Duodenal mucosa (tissue), 2 donors: ENCODE data around the gene TCFL5.
A peak's percentile ranks its signal among the peaks of the same experiment; 100 is the strongest.

Experiments used
- H3K27ac ChIP-seq: one replicate; pipeline ENCODE4 v1.7.0; 2013; ENCODE audit warnings: low read depth, low read length
- H3K27me3 ChIP-seq, 2 donors: one replicate each; pipeline ENCODE4 v1.7.0; 2013; ENCODE audit warnings: low read length in 2 of 2, control low read depth in 1 of 2; ENCODE audit not compliant: insufficient read depth in 2 of 2, control insufficient read depth in 1 of 2
- H3K36me3 ChIP-seq, 2 donors: one replicate each; pipeline ENCODE4 v1.7.0; 2013; ENCODE audit warnings: low read length in 2 of 2, control low read depth in 1 of 2; ENCODE audit not compliant: insufficient read depth in 2 of 2, control insufficient read depth in 1 of 2
- H3K4me1 ChIP-seq, 2 donors: one replicate each; pipeline ENCODE4 v1.7.0; 2013; ENCODE audit warnings: low read length in 2 of 2, control low read depth in 1 of 2; ENCODE audit not compliant: insufficient read depth in 2 of 2, control insufficient read depth in 1 of 2
- H3K4me3 ChIP-seq, 2 donors: one replicate each; pipeline ENCODE4 v1.7.0; 2013; ENCODE audit warnings: low read length in 2 of 2, low read depth in 1 of 2
- H3K9ac ChIP-seq, 2 donors: one replicate each; pipeline ENCODE4 v1.7.0; 2013; ENCODE audit warnings: low read length in 2 of 2, low read depth in 1 of 2
- H3K9me3 ChIP-seq, 2 donors: one replicate each; pipeline ENCODE4 v1.7.0; 2013; ENCODE audit warnings: low read length in 2 of 2, control low read depth in 1 of 2; ENCODE audit not compliant: control insufficient read depth in 1 of 2

Gene TCFL5

DNA sequence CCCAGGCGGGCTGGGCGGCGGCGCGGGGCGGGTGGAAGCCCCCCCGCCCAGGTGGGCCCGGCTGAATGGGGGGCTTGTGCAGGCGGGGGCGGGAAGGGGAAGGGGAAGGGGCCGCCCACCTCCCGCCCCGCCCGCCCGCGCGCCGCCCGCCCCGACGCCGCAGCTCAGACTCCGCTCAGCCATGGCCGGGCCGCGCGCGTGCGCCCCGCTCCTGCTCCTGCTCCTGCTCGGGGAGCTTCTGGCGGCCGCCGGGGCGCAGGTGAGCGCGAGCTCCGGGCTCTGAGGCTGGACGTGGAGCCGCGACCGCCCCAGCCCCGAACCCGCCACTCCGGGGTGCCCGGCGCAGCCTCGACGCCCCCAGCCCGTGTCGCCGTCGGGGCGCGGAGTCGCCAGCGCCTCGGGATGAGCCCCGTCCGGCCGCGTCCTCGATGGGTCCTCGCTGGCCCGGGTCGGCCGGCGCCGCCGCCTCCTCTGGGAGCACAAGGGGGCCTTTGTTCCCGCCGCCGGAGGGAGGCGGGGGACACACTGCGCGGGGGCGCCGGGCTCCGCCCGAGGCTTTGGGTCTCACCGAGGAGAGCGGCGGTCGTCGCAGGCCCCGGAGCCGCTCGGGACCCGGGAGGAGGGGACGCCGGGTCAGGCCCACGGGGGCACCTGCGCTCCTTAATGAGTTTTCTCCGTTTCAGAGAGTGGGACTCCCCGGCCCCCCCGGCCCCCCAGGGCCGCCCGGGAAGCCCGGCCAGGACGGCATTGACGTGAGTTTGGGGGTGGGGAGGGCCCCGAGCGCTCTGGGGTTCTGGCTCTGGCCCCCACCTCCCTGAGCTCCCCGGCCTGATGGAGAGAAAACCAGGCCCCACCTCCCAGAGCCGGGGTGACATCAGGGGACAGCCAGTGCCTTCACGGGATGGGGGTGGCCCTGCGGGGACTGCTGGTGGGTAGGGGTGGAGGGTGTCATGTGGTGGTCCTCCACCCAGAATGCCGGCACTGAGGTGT lies 44.4 kb downstream of the TCFL5 start, which contains the start of gene COL9A3:
COL9A3 (plus strand) TSS at position 167 of the 990 bp plus-strand sequence; CDS start at position 182, 15 bp downstream.
- peaks cover 0 to 5% of the 10 kb centered on the region in 2 donors for H3K36me3 ChIP-seq
- peak within 1 kb of the TSS in 1 of 2 donors; percentile 16 for H3K4me3 ChIP-seq
- peaks cover 15 to 26% of the 10 kb centered on the region in 2 donors for H3K4me1 ChIP-seq
- no peaks in the 10 kb centered on the region for H3K9me3 ChIP-seq
- no peak within 1 kb of the TSS for H3K27ac ChIP-seq
- no peak within 1 kb of the TSS for H3K9ac ChIP-seq
- peaks cover 37 to 40% of the 10 kb centered on the region in 2 donors for H3K27me3 ChIP-seq

DNA sequence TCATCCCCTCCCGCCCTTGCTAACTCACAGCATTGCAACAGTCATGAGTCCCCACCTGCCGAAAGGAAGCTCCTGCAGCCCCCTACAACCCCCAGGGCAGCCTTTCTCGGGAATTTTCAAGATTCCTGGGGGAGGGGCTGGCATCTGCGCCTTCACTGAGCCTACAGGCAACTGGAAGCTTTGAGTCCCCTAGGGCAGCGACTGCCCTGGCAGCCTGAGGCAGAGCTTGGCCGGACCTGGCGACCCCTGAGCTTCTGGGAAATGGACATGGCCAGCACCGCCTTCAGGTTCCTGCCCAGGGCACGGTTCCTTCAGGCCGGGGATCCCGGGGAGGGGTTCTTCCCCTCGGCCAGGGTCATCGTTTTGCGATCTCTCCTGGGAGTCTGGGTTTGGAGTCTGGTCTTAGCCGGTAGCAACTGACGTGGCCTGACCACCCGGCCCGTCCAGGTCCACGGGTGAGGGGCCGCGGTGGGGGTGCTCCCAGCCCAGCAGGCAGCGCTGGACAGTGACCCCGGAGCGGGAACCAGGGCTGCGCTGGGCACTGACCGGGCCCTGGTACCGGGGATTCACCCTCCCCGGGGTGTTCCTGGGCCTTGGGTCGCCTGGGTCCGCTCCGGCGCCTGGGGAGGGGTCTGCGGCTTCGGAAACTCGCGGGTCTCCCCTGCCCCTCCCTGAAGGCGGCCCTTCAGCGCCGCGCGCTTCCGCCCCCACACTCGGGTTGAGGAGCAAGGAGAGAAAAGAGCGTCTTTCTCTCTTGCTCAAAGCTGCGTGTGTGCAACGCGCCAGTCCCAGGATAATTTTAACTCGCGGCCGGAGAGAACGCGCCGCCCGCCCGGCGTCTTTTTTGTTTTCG lies 45.4 kb downstream of the TCFL5 start:
- Histone ChIP-seq H3K4me1 (peaks cover 15 to 26% of the 10 kb centered on the region in 2 donors), H3K27me3 (peaks cover 37 to 40% of the 10 kb centered on the region in 2 donors), H3K9me3 (no peaks in the 10 kb centered on the region), H3K4me3 (peak overlapping the region in 1 of 2 donors; percentile 16), H3K36me3 (peaks cover 3 to 12% of the 10 kb centered on the region in 2 donors), H3K27ac (no peak overlapping the region), H3K9ac (no peak overlapping the region)

DNA sequence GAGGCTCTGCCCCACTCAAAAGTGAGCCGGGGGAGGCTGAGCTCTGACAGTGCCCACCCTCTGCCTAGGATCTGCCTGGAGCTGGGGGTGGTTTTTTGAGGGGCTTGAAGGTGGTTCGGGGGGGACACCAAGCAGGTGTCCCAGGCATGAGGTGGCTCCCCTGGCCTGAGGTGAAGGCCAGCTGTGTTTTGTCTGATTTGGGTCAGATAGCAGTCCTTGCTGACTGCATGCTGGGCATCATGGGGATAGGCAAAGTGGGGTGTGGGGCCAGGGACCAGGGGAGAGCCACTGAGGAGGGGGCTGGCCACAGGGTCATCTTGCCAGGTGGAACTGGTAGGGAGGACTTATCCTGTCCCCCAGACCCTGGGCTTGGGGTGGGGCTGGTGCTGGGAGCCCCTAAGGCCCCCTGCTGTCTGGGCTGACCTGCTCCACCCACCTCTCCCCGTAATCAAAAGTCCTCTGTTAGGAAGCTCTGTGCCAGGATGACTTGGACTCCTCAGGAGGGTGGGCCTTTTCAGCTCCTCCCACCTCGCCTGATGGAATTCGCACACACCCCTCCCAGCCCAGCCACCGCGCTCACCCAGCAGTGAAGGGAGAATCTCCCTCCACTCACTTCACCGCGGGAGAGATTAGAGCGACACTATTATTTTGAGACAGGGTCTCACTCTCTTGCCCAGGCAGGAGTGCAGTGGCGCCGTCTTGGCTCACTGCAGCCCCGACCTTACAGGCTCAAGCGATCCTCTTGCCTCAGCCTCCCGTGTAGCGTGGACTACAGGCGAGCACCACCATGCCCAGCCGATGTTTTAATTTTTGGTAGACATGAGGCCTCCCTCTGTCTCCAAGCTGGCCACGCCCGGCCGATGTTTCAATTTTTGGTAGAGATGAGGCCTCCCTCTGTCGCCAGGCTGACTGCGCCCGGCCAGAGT lies 46.3 kb downstream of the TCFL5 start:
- Histone ChIP-seq H3K36me3 (peaks cover 7 to 19% of the 10 kb centered on the region in 2 donors), H3K9me3 (no peaks in the 10 kb centered on the region), H3K4me1 (peaks cover 15 to 26% of the 10 kb centered on the region in 2 donors), H3K27ac (no peak overlapping the region), H3K9ac (no peak overlapping the region), H3K4me3 (no peak overlapping the region), H3K27me3 (peaks cover 34 to 40% of the 10 kb centered on the region in 2 donors)

DNA sequence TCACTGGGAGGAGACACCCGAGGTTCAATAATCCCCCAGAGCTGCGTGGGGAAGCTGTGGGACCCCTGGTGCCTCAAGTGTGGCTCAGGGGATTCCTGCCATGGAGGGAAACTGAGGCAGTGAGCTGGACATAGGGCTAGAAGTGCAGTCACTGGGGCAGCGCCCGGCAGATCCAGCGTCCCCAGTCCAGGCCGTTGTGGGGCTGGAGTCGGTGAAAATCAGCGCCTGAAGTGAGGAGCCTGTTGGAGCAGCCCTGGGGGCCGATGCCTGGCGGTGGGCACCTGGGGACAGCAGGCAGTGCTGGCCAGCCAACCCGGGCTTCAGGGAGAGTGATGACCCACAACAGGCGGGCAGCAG lies 46.9 kb downstream of the TCFL5 start:
- no peak overlapping the region for H3K27ac ChIP-seq
- H3K4me3 ChIP-seq: no peak overlapping the region
- H3K36me3 ChIP-seq: peaks cover 13 to 26% of the 10 kb centered on the region in 2 donors
- peaks cover 34 to 40% of the 10 kb centered on the region in 2 donors for H3K27me3 ChIP-seq
- H3K9me3 ChIP-seq: no peaks in the 10 kb centered on the region
- peaks cover 14 to 26% of the 10 kb centered on the region in 2 donors for H3K4me1 ChIP-seq
- no peak overlapping the region for H3K9ac ChIP-seq

DNA sequence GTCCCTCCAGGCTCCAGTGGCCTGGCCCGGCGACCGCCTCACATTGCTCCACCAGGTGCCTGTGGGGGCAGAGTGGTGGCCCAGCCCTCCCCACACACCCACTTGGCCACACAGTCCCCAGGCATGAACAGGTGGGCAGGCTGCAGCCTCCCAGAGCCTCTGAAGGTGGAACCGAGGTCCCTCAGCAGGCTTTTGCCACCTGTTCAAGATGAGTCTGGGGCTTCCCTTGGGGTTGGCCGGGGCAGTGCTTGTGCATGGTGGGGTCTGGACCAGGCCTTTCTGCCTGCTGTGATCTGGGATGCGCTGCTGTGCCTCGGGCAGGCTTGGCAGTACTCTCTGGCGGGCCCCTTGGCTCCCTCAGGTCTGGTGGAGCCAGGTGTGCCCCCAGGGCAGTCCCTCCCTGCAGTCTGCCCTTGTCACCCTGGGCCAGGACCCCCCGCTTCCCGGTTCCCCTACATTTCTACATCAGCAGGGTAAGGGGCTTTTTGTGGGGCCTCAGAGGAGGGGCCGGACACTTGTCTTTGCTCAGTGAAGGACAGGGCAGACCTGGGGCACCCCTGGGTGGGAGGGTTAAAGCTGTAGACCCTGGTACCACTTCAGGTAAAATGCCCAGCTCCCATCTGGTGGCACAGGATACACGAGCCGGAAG lies 47.4 kb downstream of the TCFL5 start:
- no peak overlapping the region for H3K4me3 ChIP-seq
- no peak overlapping the region for H3K27ac ChIP-seq
- H3K4me1 ChIP-seq: peaks cover 9 to 26% of the 10 kb centered on the region in 2 donors
- H3K9me3 ChIP-seq: no peaks in the 10 kb centered on the region
- no peak overlapping the region for H3K9ac ChIP-seq
- peaks cover 34 to 40% of the 10 kb centered on the region in 2 donors for H3K27me3 ChIP-seq
- H3K36me3 ChIP-seq: peaks cover 18 to 31% of the 10 kb centered on the region in 2 donors

DNA sequence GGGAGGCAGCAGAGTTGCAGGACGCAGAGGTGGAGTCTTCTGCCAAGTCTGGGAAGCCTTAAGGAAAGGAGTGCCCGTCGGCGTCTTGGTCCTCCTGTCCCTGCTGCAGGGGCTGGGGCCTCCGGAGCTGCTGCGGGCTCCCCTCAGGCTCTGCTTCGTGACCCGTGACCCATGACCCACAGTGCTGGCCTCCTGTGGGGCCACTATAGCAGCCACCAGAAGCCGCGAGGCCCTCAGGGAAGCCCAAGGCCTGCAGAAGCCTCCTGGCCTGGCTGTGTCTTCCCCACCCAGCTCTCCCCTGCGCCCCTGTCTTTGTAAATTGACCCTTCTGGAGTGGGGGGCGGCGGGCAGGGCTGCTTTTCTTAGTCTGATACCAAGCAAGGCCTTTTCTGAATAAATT lies 48.0 kb downstream of the TCFL5 start:
- no peaks in the 10 kb centered on the region for H3K9me3 ChIP-seq
- no peak overlapping the region for H3K27ac ChIP-seq
- H3K9ac ChIP-seq: no peak overlapping the region
- H3K36me3 ChIP-seq: peaks cover 21 to 34% of the 10 kb centered on the region in 2 donors
- H3K27me3 ChIP-seq: peaks cover 34 to 35% of the 10 kb centered on the region in 2 donors
- H3K4me3 ChIP-seq: no peak overlapping the region
- peaks cover 3 to 21% of the 10 kb centered on the region in 2 donors for H3K4me1 ChIP-seq

DNA sequence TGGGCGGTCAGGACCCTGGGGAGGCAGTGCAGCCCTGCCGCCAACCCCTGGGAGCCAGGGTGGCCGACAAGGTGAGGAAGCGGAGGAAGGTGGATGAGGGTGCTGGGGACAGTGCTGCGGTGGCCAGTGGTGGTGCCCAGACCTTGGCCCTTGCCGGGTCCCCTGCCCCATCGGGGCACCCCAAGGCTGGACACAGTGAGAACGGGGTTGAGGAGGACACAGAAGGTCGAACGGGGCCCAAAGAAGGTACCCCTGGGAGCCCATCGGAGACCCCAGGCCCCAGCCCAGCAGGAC lies 48.8 kb downstream of the TCFL5 start:
- Histone ChIP-seq H3K36me3 (peaks cover 24 to 37% of the 10 kb centered on the region in 2 donors), H3K9ac (no peak overlapping the region), H3K9me3 (no peaks in the 10 kb centered on the region), H3K4me1 (peaks cover 0 to 20% of the 10 kb centered on the region in 2 donors), H3K27me3 (peaks cover 27 to 28% of the 10 kb centered on the region in 2 donors), H3K27ac (no peak overlapping the region), H3K4me3 (no peak overlapping the region)

DNA sequence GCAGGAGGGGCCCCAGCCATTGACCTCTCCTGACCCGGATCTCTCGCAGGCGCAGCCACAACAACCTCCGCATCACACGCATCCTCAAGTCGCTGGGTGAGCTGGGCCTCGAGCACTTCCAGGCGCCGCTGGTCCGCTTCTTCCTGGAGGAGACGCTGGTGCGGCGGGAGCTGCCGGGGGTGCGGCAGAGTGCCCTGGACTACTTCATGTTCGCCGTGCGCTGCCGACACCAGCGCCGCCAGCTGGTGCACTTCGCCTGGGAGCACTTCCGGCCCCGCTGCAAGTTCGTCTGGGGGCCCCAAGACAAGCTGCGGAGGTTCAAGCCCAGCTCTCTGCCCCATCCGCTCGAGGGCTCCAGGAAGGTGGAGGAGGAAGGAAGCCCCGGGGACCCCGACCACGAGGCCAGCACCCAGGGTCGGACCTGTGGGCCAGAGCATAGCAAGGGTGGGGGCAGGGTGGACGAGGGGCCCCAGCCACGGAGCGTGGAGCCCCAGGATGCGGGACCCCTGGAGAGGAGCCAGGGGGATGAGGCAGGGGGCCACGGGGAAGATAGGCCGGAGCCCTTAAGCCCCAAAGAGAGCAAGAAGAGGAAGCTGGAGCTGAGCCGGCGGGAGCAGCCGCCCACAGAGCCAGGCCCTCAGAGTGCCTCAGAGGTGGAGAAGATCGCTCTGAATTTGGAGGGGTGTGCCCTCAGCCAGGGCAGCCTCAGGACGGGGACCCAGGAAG lies 49.3 kb downstream of the TCFL5 start:
- H3K9me3 ChIP-seq: no peaks in the 10 kb centered on the region
- H3K27me3 ChIP-seq: peaks cover 22 to 26% of the 10 kb centered on the region in 2 donors
- no peak overlapping the region for H3K27ac ChIP-seq
- no peak overlapping the region for H3K4me3 ChIP-seq
- H3K36me3 ChIP-seq: peaks cover 29 to 42% of the 10 kb centered on the region in 2 donors
- peaks cover 0 to 23% of the 10 kb centered on the region in 2 donors for H3K4me1 ChIP-seq
- no peak overlapping the region for H3K9ac ChIP-seq
